HCEC 1CT (cell line): ENCODE results near the gene THSD7A.

Experiments used
- DNase-seq: peaks from one replicate; pipeline ENCODE4 v3.0.0-alpha.2; 2017

THSD7A gene

DNA sequence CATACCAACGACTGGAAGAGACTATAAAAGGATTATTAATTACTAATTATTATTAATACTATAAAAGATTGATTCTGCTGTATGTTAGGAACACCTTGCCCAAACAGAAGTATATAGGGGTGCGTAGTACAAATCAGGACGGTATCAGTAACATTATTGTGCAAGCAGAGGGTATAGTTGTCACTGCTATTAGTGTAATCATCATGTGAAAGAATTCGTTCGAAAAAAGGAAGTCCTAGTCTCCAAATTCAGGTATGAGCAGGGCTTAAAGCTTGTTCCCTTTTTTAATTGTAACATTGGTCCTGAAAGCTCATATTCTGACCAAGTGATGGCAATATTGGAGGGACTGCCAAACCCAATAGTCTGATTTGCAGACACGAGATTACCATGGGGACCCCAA, 81.8 kb downstream of the THSD7A start:
- DNase-seq = no peak

DNA sequence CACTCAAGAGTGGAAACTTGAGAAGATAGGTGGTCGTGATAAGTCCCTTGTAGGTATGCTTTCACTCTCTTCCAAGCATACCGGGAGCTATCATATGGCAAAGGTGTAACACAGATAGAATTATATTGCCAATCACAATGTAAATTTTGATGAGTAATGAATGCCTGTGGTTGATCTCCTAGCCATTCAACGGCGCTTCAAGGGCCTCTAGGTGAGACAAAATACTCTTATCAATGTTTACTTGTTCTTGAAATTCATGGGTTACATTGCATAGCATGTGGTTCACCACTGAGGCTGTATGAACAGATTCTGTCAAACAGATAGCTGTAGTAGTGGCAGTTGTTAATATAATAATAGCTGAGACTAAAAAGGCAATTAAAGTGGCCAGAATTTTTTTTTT, 82.4 kb downstream of the THSD7A start:
- DNase-seq = no peak

- no peak for DNase-seq
These were observed 83.1 kb downstream of the THSD7A start for GRCh38 chr7:11748884-11749283.

GRCh38 chr7:11747715-11748485, 84.1 kb downstream of the THSD7A start:
- DNase-seq = no peak

DNA sequence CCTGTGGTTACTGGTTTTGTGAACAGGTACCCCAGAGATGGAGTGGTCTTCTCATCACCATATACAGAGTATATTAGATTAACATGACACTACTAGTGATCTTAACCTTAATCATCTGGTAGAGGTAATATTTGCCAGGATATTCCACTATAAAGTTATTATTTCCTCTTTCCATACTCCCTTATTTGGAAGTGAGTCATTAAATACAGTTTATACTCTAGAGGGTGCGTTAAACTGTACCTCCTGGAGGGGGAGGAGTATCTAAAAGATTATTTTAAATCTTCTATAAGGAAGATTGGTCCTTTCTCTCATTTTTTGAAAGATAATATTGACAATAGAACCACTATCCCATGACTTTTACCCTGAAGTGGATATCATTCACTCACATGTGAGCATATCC, 85.4 kb downstream of the THSD7A start:
- no peak for DNase-seq

GRCh38 chr7:11743548-11743947, 88.5 kb downstream of the THSD7A start:
- DNase-seq = no peak

DNA sequence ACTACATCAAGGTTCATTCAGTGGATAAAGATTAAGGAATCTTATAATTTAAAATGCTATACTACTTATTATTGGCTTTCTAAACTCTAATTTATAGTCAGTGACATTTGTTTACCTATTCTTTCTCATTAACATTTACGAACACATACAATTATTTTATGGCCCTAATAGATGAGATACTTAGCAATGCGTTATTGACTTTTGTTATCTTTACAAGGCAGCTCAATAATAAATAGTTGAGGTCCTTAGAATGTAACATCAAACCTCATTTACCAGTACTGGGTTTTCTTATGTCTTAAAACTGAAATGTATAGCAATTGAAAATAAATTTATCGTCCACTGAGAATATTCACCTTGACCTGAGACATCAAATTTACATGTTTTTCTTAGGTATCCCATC, 89.0 kb downstream of the THSD7A start:
- no peak for DNase-seq

GRCh38 chr7:11742496-11742895, 89.5 kb downstream of the THSD7A start:
- DNase-seq = peak; percentile 52

- peak; percentile 77 for DNase-seq
These were observed 94.3 kb downstream of the THSD7A start for GRCh38 chr7:11737723-11738122.

- DNase-seq = no peak
These were observed 99.8 kb downstream of the THSD7A start for GRCh38 chr7:11732207-11732606.

DNA sequence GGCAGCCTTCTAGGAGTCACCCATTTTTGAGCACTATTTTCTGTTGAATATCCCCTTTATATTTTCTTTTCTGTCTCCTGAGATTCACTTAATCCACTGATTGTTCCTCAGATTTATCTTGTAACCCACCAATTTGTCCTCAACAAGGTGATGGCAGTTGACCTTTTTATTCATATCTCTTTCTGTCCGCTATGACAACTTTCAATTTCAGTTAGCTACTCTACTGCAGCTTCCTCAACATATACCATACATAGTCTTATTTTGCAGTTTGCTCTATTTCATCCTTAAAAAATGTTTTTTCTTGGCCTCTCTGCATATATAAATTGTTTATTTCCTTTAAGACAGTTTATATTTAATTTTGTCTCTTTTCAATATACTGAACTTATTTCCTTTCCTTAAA, 101.3 kb downstream of the THSD7A start:
- no peak for DNase-seq

DNA sequence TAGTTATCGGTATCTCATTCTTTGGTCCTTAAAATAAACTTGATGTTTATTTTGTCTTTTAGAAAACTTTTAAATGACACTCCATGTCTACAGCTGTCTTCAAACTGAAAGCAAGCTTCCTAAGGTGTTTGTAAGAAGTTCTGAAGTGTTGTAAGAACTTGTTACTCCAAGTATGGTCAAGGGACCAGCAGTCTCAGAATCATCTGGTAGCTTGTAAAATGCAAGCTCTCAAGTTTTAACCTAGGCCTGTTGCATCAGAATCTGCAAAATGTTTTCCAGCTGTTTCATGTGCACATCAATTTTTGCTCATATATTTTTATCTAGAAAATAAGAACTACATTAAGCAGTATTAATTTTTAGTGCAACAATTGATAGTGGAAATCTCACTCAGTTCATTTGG, 104.1 kb downstream of the THSD7A start:
- DNase-seq = no peak

DNA sequence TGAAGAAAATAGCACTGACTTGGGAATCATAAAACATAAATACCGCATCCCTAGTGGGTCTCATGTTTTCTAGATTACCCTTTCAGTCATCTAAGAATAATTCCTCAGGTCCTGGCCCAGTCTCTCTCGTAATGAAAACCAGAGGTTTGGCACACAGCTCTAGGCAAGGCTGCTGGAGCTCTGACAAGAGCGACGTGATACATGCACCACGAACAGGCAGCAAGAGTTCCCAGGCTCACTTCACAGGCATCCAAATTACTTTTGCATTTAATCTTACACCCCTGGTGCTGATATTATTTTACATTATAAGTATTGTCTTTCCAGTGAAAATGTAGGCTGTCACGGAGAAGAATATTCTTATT, 105.2 kb downstream of the THSD7A start:
- peak; percentile 63 for DNase-seq

- peak; percentile 68 for DNase-seq
These were observed 105.8 kb downstream of the THSD7A start for GRCh38 chr7:11726001-11726793.

DNA sequence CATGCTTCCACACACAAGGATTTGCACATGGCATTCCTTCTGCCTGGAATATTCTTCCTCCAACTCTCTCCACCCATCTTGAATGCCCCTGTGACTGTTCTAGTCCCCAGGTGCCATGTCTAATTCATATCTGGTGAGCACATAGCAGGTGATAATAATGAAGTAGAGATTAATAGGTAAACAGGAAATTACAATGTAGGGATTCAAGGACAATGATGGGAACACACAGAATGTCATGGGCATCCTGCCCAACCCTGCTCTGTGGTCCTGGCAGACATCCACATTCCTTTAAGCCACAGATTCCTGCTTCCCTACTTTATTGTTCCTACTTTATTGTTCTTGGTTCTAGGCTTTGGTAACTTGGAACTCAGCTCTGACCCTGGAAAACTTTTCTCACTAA, 115.8 kb downstream of the THSD7A start:
- peak; percentile 52 for DNase-seq

DNA sequence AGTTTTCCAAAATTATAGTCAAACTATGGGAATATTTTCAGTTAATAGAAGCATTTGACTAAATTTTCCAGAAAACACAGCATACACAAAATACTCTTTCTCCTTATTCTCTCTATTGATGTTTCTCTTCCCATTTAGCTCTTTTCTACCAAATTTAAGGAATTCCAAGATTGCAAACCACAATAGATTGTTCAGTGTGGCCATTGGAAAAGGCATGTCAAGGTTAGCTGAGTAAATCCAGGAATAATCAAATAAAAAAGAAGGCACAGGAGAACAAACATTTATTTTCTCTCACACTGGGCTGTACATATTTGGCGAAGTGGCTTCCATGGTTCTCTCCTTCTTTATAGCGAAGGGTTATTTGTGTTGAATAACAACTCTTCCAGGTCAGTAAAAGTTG, 117.3 kb downstream of the THSD7A start:
- DNase-seq = no peak

DNA sequence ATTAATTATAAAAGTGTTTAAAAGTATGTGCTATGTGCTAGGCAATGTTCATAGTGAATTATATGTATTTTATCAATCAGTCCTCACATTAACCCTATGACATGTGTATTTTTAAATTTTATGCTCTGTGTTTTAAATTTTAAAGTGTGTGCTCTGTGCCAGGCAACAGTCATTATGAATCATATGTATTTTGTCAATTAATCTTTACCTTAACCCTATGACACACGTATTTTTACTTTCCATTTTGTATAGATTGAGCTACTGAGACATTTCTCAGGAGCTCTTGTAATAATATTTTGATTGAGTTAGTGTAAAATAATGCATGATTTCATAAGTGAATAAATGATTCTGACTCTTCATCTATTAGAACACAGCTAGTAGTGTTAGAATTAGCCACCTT, 117.8 kb downstream of the THSD7A start:
- DNase-seq = peak; percentile 41

DNA sequence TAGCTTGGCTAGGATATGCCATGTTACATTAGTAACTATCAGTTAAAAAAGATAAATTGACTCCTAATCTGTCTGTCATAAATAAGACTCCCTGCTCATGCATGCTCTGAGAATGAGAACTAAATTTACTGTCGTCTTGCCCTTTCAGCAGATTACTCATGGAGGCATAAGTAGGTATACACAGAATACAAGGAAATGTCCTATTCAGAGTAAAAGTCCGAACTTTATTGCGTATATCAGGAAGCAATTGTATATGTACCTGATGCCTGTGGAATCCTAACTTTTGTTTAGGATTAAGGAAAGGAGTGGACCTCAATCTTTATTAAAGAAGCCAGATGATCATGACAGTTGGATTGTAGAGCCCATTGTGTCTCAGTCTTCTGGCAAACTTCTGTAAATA, 118.6 kb downstream of the THSD7A start:
- no peak for DNase-seq

DNA sequence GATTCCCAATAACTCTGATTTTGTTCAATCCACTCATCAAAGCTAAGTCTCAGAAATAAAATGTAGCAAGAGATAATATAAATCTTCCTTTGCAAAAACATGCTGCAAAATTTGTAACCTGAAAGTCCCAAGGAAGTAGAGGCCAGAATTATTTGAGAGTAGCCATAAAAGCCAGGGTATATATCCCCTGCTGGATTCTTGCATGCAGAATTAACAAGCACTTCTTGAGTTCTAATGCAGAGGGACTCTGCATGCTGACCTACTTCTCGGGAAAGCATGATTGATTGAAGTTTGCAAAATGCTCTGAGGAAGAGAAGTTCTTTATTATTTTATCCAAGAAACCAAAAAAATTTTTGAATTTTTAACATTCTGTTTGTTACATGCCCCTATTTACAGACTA, 121.6 kb downstream of the THSD7A start:
- no peak for DNase-seq

DNA sequence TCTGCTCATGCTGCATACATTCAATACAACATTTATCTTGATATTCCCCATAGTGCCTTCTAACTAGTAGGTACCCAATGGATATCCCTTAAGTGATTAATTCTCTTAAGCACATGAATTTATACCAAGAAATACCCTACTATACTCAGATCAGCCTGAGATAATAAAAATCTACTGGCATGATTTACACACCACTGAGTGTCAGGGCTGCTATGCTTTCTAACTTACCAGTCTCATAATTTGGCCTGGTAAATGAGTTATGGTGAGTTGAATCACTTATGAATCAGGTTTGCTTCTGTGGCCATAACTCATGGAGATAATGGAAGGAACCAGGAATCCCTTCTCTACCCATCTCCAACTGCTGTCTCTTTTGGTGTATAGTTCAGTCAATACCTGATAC, 122.8 kb downstream of the THSD7A start:
- DNase-seq = peak; percentile 42

DNA sequence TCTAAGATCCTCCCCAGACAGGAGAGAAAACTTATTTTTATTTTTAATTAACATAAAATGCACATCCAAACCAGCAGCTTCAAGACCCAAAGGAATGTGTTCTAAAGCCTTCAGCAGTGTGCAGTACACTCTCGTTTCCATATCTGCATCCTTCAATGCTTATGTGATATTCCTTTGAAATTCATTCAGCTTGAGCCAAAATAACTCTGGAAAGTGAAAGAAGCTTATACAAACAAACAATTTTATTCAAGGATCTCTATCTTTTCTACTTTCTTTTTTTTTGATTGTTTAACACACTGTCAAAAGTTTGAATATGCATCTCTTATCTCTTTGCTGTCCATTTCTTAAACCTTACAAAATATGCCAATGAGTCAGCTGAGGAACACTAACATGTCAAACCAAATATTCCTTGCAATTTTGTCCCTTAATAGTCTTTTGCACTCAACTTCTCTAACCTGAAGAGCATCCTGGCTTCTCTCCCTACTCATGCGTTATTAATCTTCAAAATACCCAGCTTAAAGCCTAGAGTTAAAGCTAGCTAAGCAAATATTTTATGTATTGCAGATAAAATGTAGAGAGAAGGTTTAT, 124.3 kb downstream of the THSD7A start:
- DNase-seq = no peak

DNA sequence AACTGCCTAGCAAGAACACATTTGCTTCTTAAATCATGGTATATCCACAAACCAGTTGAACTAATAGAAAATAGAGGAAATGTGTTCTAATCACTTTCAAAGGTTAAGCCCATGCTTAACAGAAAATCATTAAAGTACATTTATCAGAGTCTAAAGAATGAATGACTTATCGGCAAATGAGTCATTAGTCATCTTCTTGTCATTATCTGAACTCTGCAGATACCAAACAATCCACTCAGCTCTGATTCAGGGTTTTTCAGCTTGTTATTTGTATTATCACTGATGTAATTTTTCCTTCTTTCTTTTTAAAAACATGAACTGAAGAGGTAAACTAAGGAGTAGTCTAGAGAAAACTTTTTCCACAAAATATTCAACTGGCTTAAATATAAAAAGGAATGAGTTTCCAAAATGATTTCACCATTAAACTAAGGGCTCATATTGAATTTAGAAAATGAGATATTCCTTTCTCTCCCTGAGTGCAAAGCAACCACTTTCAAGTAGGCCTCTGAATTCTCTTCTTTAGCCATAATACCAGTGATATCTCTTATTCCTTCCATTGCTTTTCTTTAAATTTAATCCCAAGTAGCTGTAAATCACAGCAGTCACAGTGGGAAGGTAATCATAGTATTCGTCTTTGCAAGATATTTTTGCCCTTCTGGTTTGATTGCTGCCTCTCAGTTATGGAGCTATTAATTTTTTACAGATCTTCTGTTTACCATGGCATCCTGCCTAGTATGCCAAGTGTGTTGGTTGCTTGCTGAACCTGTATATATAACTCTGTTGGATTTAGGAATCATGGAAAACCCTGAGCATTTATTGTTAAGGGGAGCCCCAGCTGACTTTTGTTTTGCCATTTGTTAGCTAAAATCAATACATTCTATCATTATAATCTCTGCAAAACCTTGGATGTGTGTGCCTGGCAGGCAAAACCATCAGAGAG, 125.1 kb downstream of the THSD7A start:
- peak; percentile 66 for DNase-seq

- DNase-seq = no peak
These were observed 128.2 kb downstream of the THSD7A start for GRCh38 chr7:11703829-11704228.
